GM18858 (cell line): ENCODE data around the gene MASTL.
"Not testable (repeated sequence)": the region's sequence is repeated elsewhere in the genome, so short reads cannot be mapped to it uniquely, and the experiment has no call there.

ENCODE experiments used
- ATAC-seq: cut with Tn5 transposase; IDR thresholded peaks from one replicate; pipeline ENCODE4 v1.9.1; 2021; ENCODE audit not compliant: unreplicated experiment

The MASTL gene

DNA sequence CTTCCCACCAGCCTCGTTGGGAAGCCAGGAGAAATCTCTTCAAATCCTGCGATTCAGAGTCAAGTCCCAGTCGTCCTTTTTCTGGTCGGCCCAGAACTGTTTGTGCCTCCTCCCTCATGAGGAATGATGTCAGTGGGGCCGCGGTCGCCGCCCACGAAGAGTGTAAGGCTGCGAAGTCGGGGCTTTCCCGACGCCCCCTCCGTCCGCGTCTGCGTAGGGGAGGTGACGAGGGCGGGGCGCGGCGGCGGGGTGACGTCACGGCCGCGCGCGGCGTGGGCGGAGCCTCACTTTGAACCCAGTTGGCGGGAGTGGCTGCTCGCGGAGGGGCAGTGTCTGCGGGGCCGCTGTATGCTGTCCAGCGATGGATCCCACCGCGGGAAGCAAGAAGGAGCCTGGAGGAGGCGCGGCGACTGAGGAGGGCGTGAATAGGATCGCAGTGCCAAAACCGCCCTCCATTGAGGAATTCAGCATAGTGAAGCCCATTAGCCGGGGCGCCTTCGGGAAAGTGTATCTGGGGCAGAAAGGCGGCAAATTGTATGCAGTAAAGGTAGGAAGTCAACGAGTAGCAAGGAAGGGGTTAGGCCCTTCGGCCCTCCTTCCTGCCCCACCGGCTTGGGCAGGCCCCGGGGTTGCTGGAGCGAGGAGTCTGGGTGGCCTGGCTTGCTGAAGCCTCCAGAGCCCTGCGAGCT, at the start of gene MASTL:
Gene MASTL, plus strand, starts transcription at position 287 of the 689 bp plus-strand sequence. Its CDS starts 75 bp downstream, at position 362.
- ATAC-seq: peak; percentile 72

DNA sequence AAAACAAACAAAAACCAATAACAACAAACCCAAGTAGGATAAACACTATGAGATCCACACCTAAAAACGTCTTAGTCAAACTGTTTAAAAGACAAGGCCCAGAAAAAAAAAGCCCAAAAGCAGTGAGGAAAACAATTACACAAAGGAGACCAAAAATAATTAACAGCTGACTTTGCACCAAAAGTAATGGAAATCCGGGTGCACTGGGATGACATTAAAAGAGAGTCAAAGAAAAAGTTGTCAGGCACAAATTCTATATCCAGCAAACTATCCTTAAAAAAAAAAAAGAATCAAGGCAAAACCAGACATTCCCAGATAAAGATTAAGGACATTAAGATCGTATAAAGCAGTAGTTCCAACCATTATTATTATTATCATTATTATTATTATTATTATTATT, 47.0 kb upstream of the MASTL start:
- no peak for ATAC-seq

DNA sequence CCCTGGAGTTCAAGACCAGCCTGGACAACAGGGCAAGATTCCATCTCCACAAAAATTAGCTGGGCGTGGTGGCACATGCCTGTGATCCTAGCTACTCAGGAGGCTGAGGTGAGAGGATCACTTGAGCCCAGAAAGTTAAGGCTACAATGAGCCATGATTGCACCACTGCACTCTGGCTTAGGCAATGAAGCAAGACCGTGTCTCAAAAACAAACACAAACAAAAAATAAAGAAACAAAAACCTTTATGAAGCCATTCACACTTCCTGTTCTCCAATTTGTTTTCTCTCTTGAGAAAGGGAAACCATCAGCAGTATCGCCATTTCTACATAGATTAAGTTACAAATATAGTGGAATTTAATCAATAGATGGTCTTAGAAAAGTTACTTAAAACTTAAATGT, 20.8 kb upstream of the MASTL start:
- ATAC-seq: no peak

DNA sequence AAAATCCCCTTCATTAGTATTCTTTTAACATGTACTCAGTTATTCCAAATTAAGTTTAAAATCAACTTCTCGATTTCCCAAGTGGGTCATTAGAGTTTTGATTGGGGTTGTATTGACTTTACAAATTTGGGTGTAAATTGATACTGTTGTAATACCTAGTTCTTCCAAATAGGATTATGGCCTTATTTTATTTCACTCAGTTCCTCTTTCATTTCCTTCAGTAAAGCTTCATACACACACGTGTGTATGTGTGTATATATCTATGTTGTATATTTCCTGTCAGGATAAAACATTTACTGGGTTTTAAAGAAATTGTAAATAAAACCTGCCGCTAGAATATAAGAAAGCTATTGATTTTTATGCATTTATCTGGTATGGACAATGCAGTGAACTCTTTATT, 16.9 kb upstream of the MASTL start:
- ATAC-seq: no peak

DNA sequence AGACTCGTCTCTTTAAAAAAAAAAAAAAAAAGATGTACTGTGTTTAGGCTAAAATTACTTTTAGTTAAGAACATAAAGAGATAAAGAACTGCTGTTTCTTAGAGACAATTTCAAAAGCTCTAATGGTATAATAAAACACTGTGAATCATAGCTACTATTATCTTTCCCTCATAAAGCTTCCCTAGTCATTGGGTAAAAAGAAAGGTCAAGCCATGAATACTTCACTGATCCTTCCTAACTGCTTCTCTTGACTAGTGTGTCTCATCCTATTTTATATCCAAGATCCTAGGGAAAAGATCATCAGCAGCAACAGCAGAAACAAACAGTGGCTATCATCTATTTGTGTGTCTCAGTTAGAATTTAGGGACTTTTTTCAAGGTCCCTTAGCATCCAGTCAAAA, 11.5 kb upstream of the MASTL start:
- no peak for ATAC-seq

DNA sequence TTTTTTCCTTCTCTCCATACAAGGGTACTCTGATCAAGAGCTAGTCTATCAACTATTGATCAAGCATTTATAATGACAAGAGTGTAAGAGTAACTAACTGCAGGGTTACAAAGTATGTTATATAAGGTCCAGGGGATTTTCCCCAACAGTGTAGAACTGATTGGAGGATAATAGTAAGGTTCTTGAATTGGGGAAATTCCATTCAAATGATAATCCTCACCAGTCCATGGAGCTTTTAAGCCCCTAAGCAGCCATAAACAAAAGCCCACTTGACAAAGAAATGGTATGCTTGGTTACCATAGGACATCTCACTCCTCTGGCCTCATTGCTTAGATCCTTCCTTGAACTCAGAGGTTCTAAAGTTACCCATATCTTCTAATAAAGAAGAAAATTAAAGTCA, 9.2 kb upstream of the MASTL start:
- ATAC-seq: no peak

DNA sequence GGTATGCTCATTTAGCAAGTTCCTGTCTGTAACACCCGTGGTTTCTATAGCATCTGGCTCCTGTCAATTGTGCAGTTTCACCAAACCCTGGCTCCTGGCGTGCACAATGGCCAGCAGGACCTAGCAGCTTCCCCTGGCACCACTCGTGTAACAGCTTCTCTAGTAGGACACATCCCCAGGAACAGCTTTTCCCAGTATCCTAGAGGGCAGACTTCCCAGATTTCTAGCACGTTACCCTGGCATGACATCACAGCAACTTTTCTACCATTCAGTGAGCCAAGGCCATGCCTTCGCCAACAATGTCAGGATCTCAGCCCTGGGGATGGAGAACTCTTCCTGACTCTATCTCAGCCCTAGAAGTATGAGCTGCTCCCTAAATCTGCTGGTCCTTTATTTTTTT, 7.5 kb upstream of the MASTL start:
- no peak for ATAC-seq

DNA sequence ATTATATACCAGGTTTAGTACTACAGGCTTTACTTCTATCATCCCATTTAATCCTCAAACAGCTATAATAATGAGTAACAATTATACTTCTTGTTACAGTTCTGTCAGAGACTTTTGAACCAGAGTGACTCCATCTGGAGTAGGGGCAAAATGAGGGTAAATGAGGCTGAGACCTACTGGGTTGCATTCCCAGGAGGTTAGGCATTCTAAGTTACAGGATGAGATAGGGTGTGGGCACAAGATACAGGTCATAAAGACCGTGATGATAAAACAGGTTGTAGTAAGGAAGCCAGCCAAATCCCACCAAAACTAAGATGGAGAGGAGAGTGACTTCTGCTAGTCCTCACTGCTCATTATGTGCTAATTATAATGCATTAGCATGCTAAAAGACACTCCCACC, 4.9 kb upstream of the MASTL start:
- no peak for ATAC-seq

DNA sequence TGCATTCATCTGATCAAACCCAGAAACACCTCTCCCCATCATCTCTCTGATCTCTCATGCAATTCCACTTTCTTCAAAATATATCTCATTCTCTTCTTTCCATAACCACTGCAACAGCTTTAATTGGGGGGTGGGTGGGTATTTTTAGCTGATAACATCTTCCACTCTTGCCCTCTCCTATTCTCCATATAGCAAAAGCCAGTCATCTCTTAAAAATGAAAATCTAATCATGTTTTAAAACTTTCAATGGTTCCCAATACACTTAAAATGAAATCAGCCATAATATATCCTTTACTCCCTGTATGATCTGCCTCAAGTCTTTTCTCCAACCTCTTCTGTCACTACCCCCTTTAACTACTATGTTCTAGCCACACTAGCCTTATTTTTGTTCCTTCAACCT, 2.5 kb upstream of the MASTL start:
- ATAC-seq: no peak

DNA sequence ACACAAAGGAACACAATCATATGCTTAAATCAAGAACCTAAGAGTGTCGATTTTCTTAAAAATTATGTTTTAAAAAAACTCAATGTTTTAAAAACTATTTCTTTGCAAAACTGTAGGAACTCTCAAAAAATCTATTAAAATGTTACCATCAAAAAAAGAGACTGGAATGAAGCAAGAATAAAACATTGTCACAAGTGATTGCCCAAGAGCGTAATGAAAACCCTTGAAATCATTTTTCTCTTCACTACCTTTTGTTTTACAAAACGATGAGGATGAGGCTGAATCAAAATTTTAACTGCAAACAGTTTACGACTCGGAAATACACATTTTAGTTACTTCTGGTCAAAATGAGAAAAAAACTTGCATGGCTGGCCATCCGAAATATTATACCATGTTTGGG, 1.8 kb upstream of the MASTL start:
- ATAC-seq: no peak

DNA sequence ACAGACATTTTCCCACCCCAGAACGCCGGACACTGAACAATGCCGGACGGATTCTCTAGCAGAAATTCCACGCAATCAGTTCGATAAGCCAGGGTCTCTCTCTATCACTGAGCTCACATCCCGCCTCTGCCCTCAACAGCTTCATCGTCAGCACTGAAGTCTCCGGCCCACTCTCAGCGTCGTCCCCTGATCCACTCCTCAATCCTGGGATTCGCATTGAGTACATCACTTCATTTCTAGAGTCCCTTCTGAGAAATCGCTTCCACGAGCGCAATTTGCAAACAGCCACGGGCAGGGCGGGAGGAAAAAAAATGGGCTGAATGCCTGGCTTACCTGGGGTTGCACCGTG, 1.3 kb upstream of the MASTL start:
- no peak for ATAC-seq

DNA sequence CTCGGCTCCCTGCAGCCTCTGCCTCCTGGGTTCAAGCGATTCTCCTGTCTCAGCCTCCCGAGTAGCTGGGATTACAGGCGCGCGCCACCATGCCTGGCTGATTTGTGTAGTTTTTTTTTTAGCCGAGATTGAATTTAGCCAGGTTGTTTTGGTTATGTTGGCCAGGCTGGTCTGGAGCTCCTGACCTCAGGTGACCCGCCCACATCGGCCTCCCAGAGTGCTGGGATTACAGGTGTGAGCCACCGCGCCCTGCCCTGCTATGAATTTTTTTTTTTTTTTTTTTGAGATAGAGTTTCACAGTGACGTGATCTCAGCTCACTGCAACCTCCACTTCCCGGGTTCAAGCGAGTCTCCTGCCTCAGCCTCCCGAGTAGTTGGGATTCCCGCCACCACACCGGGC, 1.4 kb downstream of the MASTL start:
- ATAC-seq: not testable (repeated sequence)

DNA sequence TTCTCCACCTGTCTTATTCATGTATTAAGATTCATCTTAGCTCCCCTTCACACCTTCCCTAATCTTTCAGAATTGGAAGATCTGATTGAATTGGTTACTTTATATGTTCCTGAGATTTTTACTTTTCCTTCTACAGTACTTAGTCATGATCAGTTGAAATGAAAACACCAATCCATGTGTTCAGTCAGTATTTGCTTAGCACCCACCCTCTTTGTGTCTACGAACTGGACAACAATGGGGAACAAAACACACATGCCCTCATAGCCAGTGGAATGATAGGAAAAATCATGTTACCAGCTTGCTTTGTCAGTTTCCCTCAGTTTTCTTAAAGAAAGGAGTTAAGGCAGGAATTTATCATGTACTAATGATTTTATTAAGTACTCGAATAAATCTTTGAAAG, 2.0 kb downstream of the MASTL start:
- ATAC-seq: no peak

DNA sequence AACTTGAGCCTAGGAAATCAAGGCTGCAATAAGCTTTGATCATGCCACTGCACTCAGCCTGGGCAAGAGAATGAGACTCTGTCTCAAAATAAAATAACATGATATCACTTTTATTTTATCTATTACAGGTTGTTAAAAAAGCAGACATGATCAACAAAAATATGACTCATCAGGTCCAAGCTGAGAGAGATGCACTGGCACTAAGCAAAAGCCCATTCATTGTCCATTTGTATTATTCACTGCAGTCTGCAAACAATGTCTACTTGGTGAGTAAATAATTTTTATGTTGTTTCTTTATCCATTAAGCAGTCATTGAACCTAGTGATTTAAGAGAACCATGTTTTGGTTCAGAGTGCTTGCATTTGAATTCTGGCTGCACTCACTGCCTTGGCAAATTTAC, 3.3 kb downstream of the MASTL start:
- ATAC-seq: no peak

DNA sequence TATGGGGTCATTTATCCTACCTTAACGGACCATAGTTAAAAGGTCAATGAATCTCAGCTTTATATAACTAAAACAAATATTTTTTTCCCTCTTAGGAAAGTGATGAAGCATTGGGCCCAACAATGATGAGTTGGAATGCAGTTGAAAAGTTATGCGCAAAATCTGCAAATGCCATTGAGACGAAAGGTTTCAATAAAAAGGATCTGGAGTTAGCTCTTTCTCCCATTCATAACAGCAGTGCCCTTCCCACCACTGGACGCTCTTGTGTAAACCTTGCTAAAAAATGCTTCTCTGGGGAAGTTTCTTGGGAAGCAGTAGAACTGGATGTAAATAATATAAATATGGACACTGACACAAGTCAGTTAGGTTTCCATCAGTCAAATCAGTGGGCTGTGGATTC, 14.7 kb downstream of the MASTL start:
- no peak for ATAC-seq

DNA sequence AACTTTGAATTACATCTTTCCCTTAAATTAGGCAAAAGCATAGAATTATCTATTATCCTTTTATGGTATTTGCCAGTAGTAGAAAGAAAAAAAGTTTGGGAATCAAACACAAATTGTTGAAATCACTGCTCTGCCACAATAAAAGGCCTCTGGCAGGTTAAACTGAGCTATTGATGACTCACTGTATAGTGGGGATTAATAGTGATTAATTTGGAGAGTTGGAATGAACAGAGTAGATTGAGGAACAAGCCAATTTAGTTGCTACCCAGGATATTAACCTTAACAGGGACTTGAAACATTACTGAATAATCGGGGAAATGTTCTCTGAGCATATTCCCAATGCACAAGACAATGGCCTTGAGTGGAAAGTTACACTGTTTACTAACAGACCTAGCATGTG, 33.1 kb downstream of the MASTL start:
- ATAC-seq: no peak

DNA sequence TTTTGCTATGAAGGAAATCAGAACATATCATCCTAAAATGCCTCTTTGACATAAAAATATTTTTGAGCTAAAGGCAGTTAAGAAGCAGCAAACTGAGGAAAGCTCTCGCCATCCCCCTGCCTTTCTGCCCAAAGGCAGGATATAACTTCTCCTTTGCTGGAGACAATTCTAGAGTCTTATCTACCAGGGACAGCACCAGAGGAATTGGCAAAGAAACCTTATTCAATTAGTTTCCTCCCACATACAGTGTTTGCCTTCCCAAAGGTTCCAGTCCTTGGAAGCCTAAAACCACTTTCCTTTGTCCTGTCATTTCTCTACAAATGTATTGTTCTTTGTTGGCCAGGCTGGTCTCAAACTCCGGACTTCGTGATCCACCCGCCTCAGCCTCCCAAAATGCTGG, 33.7 kb downstream of the MASTL start:
- ATAC-seq: no peak

DNA sequence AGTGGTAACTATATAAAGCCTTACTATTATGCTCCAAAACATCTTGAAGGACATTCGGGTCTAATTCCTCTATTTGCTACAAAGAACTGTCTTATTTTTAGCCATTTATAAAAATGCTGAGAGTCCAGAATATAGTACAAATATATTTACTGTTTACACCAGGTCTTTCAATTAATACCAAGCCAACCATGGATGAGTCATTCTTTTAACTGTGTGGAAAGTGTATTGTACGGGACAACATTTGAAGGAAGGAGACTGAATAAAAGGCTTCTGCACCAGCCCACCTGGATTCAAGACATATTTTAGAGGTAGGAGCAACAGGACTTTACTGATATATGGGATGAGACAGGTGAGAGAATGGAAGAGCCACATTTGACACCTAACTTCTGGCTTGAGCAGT, 35.4 kb downstream of the MASTL start:
- ATAC-seq: no peak

DNA sequence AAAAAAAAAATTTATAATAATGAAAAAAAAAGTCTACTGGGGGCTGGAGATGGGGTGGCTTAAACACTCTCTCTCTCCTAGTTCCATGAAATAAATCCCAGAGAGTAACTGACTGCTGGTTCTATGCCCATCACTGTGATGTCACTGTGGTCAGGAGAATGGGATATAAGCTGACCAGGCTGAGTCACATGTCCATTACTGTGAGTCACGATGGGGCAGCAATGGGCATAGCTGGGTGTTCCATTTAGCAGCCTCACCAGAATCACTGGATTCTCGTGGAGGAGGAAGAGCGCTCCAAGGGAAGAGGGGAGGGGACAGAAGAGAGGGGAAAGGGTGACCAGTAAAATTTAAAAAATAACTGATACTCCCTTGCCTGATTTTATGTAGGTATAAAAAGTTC, 37.1 kb downstream of the MASTL start:
- no peak for ATAC-seq

DNA sequence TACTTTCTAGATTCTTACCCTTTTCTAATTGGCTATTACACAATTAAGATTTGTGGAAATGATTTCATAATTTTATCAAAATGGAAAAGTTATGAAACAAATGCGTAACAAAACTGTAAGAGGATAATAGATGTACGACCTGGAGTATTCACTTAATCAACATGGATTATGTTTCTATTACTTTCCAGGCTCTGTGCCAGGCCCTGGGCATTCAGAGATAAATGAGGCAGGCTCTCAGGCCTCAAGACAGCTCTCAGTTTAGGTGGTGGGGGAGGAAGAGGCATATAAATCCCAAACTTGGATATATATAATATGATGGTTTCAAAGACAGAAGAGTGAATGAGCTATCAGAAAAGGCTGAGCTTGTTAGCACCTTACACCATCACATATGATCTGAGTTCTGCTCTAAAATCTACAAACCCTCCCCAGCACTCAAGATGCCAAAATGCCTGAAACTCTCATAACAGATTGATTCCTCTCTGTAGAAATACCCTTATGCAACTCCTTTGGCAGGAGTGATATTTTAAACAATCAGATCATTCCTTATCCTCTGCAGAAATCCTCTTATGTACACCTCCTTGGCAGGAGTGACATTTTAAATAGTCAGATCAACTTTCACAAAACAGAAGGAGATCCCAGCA, 42.9 kb downstream of the MASTL start:
- ATAC-seq: no peak

DNA sequence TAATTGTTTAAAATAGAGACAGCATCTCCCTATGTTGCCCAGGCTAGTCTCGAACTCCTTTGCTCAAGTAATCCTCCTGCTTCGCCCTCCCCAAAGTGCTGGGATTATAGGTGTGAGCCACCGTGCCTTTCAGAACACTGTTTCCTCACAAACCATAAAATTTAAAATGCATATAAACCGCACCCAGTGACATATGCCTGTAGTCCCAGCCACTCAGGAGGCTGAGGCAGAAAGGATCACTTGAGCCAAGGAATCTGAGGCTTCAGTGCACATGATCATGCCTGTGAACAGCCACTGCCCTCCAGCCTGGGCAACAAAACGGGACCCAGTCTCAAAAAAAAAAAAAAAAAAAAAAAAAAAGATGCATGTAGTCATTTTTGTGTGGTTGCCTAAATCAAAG, 48.7 kb downstream of the MASTL start:
- no peak for ATAC-seq

DNA sequence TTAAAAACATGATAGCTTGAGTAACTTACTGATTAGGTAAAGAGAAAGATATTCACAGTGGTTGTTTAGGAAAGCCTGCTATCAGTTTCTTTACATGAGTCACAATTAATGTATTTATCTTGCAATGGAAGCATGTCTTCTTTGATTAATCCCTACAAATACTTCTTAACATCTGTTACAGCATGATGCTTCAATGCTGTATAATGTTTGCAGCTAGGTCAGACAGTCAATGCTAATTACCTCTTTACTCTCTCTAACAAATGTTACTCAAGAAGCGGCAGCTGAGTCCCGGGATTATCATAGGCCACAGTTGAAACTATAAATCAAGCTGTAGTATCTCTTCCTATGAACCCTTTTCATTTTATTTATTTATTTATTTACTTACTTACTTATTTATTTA, 52.2 kb downstream of the MASTL start:
- ATAC-seq: no peak

DNA sequence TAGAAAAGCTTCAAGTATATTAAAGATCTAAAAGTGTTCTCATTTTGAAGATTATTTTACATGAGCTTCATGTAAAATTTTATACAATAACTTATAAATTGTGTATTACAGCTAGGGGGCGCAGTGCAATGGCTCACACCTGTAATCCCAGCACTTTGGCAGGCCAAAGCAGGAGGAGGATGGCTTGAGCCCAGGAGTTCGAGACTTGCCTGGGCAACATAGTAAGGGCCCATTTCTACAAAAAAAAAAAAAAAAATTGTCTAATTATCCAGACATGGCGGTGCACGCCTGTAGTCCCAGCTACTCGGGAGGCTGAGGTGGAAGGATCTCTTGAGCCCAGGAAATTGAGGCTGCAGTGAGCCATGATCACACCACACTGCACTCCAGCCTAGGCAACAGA, 68.8 kb downstream of the MASTL start:
- no peak for ATAC-seq
